HG02571 (cell line): ENCODE measurements around the gene PSG5.
"Not testable (repeated sequence)": the region's sequence is repeated elsewhere in the genome, so short reads cannot be mapped to it uniquely, and the experiment has no call there.

Experiments
- ATAC-seq: cut with Tn5 transposase; IDR thresholded peaks from one replicate; pipeline ENCODE4 v1.9.1; 2021; ENCODE audit warnings: mild to moderate bottlenecking, moderate library complexity; ENCODE audit not compliant: unreplicated experiment

PSG5 gene

DNA sequence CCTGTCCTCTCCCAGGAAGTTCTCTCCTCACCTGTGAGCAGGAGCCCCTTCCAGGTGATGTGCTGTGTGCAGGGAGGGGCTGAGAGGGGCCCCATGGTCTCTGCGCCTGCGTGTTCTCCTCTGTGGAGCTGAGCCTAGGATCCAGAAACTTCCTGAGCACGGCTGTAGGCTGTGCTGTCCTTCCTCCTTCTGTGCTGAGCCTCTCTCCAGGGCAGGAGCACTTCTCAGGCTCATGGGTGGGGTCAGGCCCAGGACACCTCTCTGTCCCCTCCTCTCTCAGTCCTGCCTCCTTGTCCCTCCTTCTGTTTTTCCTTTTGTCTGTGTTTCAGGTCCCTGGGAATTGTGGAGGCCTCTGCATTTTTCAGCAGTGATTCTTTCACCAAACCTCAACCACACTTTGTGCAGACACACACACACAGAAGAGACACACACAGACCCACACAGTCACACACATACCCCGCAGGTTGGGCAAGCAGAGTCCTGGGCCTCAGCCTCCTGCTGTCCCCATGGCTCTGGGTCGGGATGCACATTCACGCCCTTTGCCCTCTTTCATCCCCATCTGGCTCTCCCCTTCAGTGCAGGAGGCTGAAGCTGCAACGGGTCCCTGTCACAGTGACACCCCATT is at the start of gene PSG5:
Gene PSG5 (minus strand): TSS at position 226 of the 625 bp plus-strand sequence. CDS start 131 bp downstream, at position 95.
- not testable (repeated sequence) for ATAC-seq

DNA sequence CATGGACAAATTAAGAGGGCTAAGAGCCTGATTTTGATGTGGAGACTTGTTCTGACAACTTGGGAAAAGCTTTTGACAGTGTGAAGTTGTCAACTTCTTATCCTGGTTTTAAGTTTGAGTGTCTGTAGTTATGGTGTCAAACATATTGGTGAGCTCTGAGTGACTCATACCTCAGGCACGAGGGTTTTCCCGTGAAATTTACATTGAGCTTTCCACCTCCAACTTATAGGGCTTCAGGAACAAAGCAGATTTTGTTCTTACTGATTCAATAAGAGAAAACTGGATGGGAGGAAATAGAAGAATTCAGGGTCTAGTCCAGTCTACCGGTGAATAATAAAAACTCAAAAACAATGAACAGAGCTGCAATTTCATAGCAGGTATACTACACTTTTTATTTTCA is 49.4 kb upstream of the PSG5 start:
- not testable (repeated sequence) for ATAC-seq

DNA sequence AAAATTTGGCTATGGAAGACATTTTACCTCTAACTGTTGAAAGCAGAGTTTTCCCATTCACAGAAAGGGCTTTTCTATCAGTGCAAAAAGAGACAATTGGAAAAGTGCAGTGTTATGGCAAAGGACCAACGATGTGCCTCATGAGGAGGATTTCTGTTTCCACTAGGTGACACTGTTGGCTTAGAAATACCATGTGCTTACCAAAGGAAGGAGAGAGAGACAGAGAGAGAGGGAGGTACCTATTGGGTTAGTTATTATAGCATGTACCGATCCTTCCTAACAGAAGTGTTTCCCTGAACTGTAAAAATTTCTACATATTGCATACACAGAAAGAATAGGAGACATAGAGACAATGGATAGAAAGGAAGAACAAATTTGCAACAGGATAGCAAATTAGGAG is 43.0 kb upstream of the PSG5 start:
- no peak for ATAC-seq

DNA sequence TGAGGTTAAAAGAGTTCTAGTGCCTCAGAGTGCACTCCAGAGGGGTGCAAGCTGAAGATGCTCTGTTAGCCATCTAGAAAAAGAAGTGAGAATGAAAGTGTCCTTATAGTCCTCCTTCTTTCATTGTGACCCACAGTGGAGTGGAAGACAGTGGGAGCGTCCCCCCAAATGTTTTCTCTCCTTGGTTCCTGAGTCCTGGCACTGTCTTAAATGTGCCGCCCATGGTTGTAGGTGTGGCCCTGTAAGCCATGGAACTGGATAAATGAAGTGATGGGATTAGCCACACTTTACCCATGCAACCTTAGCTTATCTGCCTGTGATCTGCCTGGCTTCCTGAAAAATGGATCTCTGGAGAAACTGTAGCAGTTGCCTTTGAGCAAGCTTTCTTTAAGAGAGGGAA is 42.4 kb upstream of the PSG5 start:
- ATAC-seq: not testable (repeated sequence)

DNA sequence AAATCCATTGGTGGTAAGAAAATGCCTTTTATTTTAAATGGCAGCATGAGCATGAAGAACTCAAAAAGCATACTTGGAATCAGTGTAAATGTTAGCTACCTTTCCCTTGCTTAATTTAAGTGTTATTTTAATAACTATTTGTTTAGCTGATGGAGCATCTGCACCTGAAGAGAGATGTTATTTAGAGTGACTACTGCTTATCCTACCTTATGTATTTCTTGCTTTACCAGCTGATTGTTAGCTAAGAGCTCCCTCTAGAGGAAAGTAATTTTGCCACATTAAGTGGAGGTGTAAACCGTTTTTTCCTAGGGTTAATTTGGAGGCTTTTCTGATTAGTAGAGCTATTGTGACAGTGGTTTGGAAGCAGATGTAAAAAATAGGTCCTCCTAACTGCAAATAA is 40.6 kb upstream of the PSG5 start:
- not testable (repeated sequence) for ATAC-seq

DNA sequence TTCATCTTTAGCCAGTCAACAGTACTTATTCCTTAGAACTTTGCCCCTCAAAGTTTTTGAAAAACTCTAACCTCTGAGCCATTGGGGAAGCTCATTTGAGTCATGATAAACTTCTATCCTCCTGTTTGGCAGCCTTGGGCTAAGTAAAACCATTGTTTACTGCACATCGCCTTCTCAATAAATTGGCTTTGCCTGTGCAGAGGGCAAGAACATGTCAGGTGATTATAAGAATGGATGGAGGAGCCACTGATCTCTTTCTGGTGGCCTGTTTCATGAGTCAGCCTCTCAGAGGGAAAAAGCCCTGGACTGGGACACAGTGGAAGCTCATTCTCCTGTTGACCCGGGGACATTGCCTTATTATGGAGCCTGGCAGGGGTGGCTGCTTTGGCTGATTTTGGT is 38.5 kb upstream of the PSG5 start:
- no peak for ATAC-seq

DNA sequence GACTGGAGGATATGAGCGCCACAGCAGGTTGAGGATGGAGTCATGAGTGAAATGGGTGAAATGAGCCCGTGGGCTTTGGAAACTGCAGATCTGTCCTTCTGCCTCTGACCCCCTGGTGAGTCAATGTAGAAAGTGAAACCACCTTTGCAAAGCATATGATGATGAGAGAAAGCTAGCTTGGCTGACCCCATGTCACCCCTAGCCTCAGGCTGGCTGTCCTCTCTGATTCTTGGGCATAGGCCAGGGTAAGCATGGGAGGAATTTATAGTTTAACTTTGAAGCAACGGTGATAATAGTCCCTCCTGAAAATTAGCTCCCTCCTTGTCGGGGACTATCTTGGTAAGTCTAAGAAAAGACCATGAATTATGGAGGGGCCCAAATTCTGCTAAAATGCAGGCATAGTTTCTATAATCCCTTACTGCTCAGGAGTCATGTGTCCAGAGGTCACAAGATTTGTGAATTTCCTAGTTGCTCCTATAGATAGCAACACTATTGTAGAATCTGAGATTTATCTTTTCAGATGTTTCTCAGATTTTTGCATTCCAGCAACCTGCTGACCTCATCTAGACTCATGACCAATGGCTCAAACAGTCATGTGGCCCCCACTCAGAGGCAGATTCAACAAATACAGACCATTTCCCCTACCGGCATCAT is 38.0 kb upstream of the PSG5 start:
- ATAC-seq: not testable (repeated sequence)

DNA sequence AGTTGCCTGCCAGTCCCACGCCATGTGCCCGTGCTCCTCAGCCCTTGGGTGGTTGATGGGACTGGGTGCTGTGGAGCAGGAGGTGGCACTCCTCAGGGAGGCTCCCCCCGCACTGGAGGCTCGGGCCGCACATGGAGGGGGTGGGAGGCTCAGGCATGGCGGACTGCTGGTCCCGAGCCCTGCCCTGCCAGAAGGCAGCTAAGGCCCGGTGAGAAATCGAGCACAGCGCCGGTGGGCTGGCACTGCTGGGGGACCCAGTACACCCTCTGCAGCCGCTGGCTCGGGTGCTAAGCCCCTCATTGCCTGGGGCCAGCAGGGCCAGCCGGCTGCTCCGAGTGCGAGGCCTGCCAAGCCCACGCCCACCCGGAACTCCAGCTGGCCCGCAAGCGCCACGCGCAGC is 35.6 kb upstream of the PSG5 start:
- ATAC-seq: not testable (repeated sequence)

DNA sequence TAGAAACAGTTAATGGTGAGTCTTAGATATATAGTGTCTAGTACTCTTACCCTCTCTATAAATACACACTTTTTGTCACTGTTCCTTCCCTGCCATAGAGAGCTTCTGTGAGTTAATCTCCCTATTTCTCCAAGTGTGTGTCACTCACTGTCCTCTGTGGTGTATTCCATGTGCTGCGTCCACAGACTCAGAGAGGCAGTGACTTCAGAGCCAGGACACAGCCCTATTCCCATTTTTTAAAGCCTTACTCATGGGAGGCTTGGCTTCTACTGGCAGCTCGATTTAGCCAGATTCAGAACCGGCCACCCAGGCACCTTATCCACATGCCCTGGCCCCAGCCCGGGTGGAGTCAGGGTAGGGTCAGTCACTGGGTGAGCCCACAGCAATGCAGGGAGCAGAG is 32.8 kb upstream of the PSG5 start:
- not testable (repeated sequence) for ATAC-seq

DNA sequence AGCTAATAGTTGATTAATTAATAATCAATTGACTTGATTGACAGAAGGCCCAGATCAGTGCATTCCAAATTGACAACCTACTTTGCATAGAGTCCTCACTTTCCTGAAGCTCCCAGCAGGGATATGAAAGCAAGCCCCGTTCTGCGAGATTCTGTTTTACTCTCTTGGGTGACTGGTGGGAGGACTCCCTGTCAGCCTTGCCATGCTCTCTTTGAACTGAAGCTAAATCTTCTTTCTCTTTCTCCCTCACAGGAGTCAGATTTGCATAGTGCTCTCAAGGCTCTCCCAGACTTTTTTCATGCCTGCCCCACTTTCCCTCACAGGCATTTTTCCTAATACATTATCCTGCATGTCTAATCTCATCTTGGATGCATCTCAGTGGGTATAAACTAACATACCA is 29.5 kb upstream of the PSG5 start:
- not testable (repeated sequence) for ATAC-seq

DNA sequence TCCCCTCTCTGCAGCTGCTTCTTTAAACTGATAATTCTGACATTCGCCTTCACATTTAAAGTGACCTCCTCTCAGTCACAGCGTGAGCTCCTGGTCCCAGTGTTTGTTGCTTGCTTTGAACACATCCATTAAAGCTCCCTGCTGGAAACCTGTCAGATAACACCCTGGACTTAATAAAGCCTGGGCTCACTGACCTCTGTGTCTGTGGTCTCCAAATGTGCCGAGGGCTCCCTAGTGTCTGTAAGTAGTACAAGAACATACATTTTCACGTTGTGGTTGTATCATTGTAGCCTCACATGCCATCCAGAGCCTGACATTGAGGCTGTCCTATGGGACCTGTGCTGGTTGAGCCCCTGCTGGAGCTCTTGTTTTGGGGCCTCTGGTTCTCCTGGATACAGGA is 21.7 kb upstream of the PSG5 start:
- ATAC-seq: no peak

DNA sequence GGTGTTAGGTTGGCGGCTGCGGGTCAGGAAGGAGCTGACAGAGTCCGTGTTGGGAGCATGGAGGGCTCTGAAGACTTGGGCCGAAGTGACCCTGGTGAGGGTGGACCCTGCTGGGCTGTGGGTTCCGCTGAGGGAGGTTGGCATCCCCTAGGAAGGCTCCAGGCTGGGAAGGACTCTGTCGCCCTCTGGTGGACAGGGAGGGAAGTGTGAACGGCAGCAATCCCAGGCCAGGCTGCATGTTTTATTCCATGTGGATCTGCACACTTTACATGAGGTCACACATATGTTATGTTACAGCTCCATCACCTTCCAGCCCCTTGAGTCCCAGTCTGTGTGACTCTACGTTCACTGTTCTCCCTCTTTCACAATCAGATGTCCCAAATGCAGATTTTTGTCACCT is 20.8 kb upstream of the PSG5 start:
- ATAC-seq: not testable (repeated sequence)

DNA sequence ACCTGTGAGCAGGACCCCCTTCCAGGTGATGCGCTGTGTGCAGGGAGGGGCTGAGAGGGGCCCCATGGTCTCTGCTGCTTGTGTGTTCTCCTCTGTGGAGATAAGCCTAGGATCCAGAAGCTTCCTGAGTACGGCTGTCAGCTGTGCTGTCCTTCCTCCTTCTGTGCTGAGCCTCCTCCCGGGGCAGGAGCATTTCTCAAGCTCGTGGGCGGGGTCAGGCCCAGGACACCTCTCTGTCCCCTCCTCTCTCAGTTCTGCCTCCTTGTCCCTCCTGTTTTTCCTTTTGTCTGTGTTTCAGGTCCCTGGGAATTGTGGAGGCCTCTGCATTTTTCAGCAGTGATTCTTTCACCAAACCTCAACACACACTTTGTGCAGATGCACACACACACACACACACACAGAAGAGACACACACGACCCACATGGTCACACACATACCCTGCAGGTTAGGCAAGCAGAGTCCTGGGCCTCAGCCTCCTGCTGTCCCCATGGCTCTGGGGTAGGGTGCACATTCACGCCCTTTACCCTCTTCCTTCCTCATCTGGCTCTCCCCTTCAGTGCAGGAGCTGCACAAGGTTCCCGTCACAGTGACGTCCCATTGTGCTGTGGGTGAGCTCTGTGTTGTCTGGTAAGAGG is 19.3 kb upstream of the PSG5 start, which contains the start of gene PSG4:
Gene PSG4 (minus strand): TSS at position 168 of the 635 bp plus-strand sequence. CDS start 102 bp downstream, at position 66.
- ATAC-seq: not testable (repeated sequence)

DNA sequence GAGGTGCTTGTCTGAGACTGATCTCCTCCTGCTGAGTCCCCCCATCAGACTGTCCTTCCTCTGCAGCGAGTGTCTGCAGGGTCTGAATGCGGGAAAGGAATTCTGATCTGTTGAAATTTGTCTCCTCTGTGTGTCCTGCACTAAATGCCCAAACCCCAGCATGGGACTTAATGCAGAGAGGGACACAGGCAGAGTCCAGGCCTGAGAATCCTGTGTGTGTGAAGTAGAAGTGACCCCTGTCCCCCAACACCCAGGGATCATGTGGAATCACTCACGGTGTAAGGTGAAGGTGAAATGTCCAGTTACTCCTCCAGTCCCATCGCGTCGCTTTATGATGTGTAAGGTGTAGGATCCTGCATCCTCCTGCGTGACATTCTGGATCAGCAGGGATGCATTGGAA is 17.3 kb upstream of the PSG5 start:
- not testable (repeated sequence) for ATAC-seq

DNA sequence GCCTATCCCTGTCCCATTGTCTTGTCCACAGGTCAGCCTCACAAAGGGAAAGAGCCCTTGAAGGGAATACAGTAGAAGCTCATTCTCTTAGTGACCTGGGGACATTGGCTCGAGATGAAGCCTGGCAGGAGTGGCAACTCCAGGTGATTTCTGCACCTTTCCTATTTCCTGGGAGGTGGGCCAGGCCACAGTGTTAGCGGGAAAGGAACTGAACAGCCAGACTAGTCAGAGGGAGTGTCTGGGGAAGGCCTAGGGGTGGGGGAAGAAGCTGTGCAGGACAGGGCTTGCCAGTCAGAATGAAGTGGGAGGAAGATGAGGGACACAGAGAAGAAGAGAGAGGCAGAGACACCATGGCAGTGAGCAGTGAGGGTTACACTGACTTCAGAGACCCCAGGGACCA is 15.6 kb upstream of the PSG5 start:
- ATAC-seq: not testable (repeated sequence)

DNA sequence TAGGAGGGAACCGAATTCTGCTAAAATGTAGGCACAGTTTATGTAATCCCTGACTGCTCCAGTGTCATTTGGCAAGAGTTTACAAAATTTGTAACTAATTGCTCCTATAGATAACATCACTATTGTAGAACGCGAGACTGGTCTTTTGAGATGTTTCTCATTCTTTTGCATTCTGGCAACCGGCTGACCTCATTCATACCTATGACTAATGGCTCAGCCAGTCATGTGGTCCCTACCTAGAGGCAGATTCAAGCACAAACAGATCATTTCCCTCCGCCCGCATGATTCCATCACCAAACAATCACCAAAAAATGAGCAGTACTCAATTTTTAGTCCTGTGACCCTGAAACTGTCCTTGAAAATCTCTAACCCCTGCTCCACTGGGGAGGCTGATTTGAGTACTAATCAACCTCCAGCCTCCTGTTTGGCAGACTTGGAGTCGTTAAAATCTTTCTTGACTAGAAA is 15.0 kb upstream of the PSG5 start:
- not testable (repeated sequence) for ATAC-seq

DNA sequence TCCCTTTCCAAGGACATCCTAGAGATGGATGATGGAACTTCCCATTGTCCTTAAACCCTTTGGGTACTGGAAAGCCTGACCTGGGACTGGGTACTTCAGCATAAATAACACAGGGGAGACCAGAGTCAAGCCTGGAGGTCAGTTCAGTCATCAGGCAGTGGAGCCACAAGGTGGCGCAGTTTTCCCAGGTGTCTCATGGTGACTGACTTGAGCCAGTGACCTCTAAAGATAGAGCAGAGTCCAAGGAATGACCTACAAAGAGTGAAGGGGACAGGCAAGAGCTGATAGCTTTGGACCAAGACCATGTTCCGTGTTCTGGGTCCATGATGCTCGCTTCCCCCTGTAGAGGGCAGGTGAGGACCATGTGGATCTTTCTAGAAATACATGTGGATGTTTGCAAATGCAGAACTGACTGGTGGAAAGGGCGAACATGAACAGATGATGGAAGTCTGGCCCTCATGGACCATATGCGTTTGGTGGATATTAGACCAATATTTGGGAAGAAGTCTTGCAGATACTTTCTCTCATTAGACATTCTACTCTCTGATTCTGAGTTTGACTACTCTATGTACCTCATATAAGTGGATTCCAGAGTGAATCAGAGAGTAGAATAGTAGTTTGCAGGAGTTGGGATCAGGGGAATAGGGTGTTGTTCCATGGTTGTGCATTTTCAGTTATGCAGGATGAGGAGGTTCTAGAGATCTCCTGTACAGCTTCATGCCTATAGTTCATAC is 12.5 kb upstream of the PSG5 start:
- not testable (repeated sequence) for ATAC-seq

DNA sequence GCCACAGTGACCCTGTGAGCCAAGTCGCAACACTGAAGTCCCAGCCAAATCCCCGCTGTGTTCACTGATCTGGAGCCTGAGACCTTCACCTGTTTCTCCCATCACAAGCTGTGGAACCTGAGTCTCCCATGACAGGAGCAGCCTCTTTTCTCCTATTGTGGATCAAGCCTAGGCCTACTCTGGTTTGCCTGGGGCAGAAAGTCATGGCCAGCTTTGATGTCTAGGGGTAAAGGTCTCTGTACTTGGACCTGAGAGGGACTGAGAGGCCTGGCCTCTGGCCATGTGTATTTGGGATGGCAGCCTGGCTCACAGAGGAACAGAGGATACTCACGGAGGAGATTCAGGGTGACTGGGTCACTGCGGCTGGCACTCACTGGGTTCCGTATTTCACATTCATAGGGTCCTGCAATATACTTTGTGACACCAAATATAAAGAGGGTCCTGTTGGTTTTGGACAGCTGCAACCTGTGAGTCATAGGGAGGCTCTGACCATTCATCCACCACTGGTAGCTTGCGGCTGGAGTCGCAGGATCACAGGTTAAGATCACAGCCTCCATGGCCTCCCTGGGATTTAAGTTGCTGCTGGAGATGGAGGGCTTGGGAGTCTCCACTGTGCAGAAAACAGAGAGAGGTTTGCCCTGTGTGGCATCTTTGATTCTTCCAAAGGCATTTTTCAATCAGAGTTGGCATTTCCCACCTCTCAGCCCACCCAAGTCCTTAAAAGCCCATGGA is 11.5 kb upstream of the PSG5 start:
- not testable (repeated sequence) for ATAC-seq

DNA sequence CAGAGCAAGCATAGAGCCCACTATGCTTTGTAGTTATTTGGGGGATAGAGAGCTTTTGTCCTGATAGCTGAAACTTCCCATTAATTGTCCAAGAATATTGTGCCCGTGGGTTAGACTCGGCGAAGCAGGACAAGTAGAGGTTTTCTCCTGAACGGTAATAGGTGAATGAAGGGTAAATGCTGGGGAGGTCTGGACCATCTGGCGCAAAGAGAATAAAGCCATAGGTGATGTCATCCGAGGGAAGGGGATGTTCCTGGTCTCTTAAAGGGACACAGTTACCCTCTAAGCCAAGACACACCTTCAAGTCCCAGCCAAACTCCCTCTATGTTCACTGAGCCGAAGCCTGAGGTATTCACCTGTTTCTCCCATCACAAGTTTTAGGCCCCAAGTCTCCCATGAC is 8.1 kb upstream of the PSG5 start:
- not testable (repeated sequence) for ATAC-seq

DNA sequence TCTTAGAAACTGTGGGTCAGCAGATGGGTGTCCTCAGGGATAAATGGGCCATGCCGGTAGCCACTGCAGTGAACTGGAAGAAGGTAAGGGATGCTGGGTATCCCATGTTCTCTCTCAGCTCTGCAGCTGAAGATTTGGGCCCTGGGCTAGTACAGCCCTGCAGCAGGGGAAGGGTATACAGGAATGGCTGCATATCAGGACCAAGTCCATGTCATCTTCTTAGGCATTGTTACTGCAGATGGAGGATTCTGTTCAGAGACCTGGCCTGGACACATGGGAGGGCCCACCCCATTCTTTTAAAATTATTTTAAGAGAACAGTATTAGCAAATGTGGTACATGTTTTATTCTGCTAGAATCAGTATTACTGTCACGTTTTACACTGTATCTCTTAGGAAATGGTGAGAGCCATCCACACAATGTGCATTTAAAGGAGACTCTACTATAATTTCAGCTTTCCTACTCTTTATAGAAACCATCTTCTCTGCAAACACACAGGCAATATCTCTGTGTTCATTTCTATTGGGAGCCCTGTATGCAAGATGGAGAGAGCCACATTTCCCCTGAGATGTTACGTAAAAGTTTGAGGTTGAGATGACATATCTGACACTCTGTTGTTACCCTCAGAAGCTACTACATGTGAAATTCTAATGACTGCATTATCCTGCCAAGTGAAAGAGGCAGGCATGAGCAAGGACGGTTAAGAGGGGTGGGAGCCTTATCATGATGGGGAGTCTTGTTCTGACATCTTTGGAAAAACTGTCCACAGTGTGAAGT is 6.2 kb upstream of the PSG5 start:
- not testable (repeated sequence) for ATAC-seq
